K562 (cell line): ENCODE measurements around the gene MYRIP. TPM values are rescaled to one million over a fixed set of nuclear protein-coding genes. Genes with fewer than 3 reads are reported as not detected.
"Not testable (repeated sequence)": the region's sequence is repeated elsewhere in the genome, so short reads cannot be mapped to it uniquely, and the experiment has no call there.

Experiments used
- ATAC-seq: fragments of 200-7000 bp; cut with Tn5 transposase; 3 replicates; pipeline ENCODE4 v1.9.1; 2020; ENCODE audit warnings: moderate library complexity
- BruUV-seq: library from RNA; stranded (reverse); fragments of 400-500 nt; replicated peaks from 2 replicates; lab custom pipeline; 2021; lab: Mats Ljungman, UMichigan
- CTCF ChIA-PET: fragments of 300-600 bp; formaldehyde crosslinking; extraction: SDS; loops from one replicate; lab custom pipeline; 2021; ENCODE audit warnings: low intra/inter-chr PET ratio; lab: Yijun Ruan, JAX
- POLR2A ChIA-PET: fragments of 300-600, 350-650 bp; sonication (Branson Sonifier 250); formaldehyde crosslinking; extraction: SDS; loops from one replicate; lab custom pipeline; 2021; ENCODE audit warnings: antibody characterized with exemption, inconsistent platforms; lab: Yijun Ruan, JAX
- DNase-seq, 4 experiments: peaks; one replicate each; pipeline versions ENCODE4 v3.0.0 to v3.0.0-alpha.2; 2011 to 2018; ENCODE audit warnings: low spot score in 3 of 4, mixed read lengths in 3 of 4; ENCODE audit errors: extremely low read depth in 1 of 4
- FAIRE-seq: peaks from 2 replicates; lab custom pipeline; 2011; peaks lifted over from hg19 to GRCh38; lab: Jason Lieb, UNC
- H2AFZ ChIP-seq: 2 replicates; pipeline ENCODE4 v1.6.0; 2011; ENCODE audit warnings: low read depth, low read length, control low read depth, inconsistent platforms
- H3K27ac ChIP-seq: fragments of 200-600 bp; 3 replicates; pipeline ENCODE4 v1.8.0; 2011; ENCODE audit warnings: low read depth, mild to moderate bottlenecking, control low read depth, inconsistent platforms, low read length, moderate library complexity, mixed read lengths; ENCODE audit errors: extremely low read depth
- H3K27me3 ChIP-seq, 2 experiments: fragments of 300-600 bp in 1 of 2; 2 replicates in 1 of 2; 3 replicates in 1 of 2; pipeline versions ENCODE4 v1.6.0 to v1.8.0; 2011; ENCODE audit warnings: inconsistent platforms in 2 of 2, low read length in 2 of 2, mild to moderate bottlenecking in 1 of 2, mixed read lengths in 1 of 2, moderate library complexity in 1 of 2; ENCODE audit not compliant: control insufficient read depth in 2 of 2, insufficient read depth in 2 of 2
- H3K36me3 ChIP-seq: fragments of 300-600 bp; 3 replicates; pipeline ENCODE4 v1.8.0; 2011; ENCODE audit warnings: mild to moderate bottlenecking, low read length, inconsistent platforms; ENCODE audit not compliant: control insufficient read depth, insufficient read depth
- H3K4me1 ChIP-seq, 2 experiments: fragments of 200-600 bp in 1 of 2; replicated peaks in 1 of 2; 2 replicates in 1 of 2; 3 replicates in 1 of 2; pipeline versions ENCODE4 v1.5.1 to v1.8.0; 2011; ENCODE audit warnings: inconsistent platforms in 2 of 2, low read length in 2 of 2, mild to moderate bottlenecking in 1 of 2, mixed read lengths in 1 of 2, moderate library complexity in 1 of 2; ENCODE audit not compliant: control insufficient read depth in 2 of 2, insufficient read depth in 2 of 2
- H3K4me2 ChIP-seq: 2 replicates; pipeline ENCODE4 v1.6.1; 2011; ENCODE audit warnings: low read length, control low read depth, inconsistent platforms, mixed read lengths; ENCODE audit not compliant: insufficient read depth
- H3K4me3 ChIP-seq: fragments of 200-600 bp; sonication (generic), shearing (Covaris generic); 2 replicates; pipeline ENCODE4 v1.5.1; 2016; ENCODE audit warnings: control low read depth, inconsistent platforms
- H3K79me2 ChIP-seq: fragments of 200-600 bp; 3 replicates; pipeline ENCODE4 v1.8.0; 2011; ENCODE audit warnings: low read length, inconsistent platforms; ENCODE audit not compliant: control insufficient read depth, insufficient read depth
- H3K9ac ChIP-seq, 2 experiments: 2 replicates each; pipeline versions ENCODE4 v1.6.0 to v1.6.1; 2011; ENCODE audit warnings: low read depth in 2 of 2, low read length in 2 of 2, control low read depth in 1 of 2, inconsistent platforms in 1 of 2, mild to moderate bottlenecking in 1 of 2, mixed read lengths in 1 of 2; ENCODE audit not compliant: insufficient read depth in 1 of 2
- H3K9me1 ChIP-seq: one replicate; pipeline ENCODE4 v1.6.0; 2011; ENCODE audit warnings: inconsistent platforms, mild to moderate bottlenecking, low read length, moderate library complexity; ENCODE audit not compliant: control insufficient read depth, insufficient read depth
- H3K9me3 ChIP-seq: replicated peaks from 2 replicates; pipeline ENCODE4 v1.5.1; 2011; ENCODE audit warnings: low read depth, low read length, inconsistent platforms; ENCODE audit not compliant: control insufficient read depth, insufficient read depth
- H4K20me1 ChIP-seq: replicated peaks from 2 replicates; pipeline ENCODE4 v1.6.1; 2011; ENCODE audit warnings: low read length, inconsistent platforms, mixed read lengths; ENCODE audit not compliant: control insufficient read depth, insufficient read depth
- ATF6 ChIP-seq: sonication (generic); formaldehyde crosslinking; IDR thresholded peaks from 2 replicates; pipeline ENCODE4 v1.4.0; 2020; ENCODE audit warnings: mild to moderate bottlenecking, missing genetic modification reagents
- ELK1 ChIP-seq: sonication (generic); formaldehyde crosslinking; IDR thresholded peaks from 2 replicates; pipeline ENCODE4 v1.8.1; 2022; ENCODE audit warnings: missing genetic modification reagents
- NCOA4 ChIP-seq: fragments of 450-650 bp; IDR thresholded peaks from 2 replicates; pipeline ENCODE4 v1.6.1; 2018; ENCODE audit warnings: mild to moderate bottlenecking; ENCODE audit not compliant: partially characterized antibody
- PATZ1 ChIP-seq: fragments of 250-450 bp; sonication (Bioruptor Pico); IDR thresholded peaks from 2 replicates; pipeline ENCODE4 v1.5.0; 2020; ENCODE audit warnings: mild to moderate bottlenecking, borderline replicate concordance
- RB1 ChIP-seq: fragments of 450-650 bp; IDR thresholded peaks from 2 replicates; pipeline ENCODE4 v1.6.1; 2017; ENCODE audit warnings: low read depth, mild to moderate bottlenecking
- SRSF9 ChIP-seq: fragments of 200-400 bp; formaldehyde crosslinking; IDR thresholded peaks from 2 replicates; pipeline ENCODE4 v1.6.1; 2017; ENCODE audit warnings: low read depth, low read length, borderline replicate concordance
- WGBS: fragments of 100-300 bp; shearing (Covaris generic); methylation state at CpG from one replicate; pipeline ENCODE4 v1.1.6; 2016; ENCODE audit warnings: low coverage, mixed read lengths; ENCODE audit not compliant: insufficient coverage; ENCODE audit errors: missing lambda C conversion rate; 5-methylcytosine and 5-hydroxymethylcytosine counted together
- in situ Hi-C: fragments of 300-500 bp; cut with MboI; formaldehyde crosslinking; loops from 4 replicates; pipeline ENCODE4 v1.15.0; 2018; ENCODE audit warnings: inconsistent platforms, mixed read lengths
- intact Hi-C: fragments of 100-400 bp; cut with micrococcal nuclease; formaldehyde crosslinking; loops from 2 replicates; pipeline ENCODE4 v1.14.2; 2022
- polyA plus RNA-seq, 8 experiments: library from polyadenylated mRNA; depleted of rRNA in 4 of 8; stranded (reverse) in 5 of 8; unstranded in 3 of 8; fragments of >200 nt; fragmentation: Nextera tagmentation in 2 of 8; fragmentation: Illumina TruSeq in 1 of 8; extraction: Ambion mirVana in 2 of 8; extraction: Trizol in 1 of 8; gene quantifications; 2 replicates each; pipeline versions ENCODE4 v1.2.1 to v1.2.3, GENCODE V29; 2011 to 2014; ENCODE audit warnings: inconsistent platforms in 1 of 8, missing spikeins in 1 of 8
- total RNA-seq, 7 experiments: library from RNA; depleted of rRNA in 6 of 7; stranded (reverse); fragments of >200 nt in 6 of 7; fragmentation: Illumina TruSeq in 2 of 7; extraction: Trizol in 2 of 7; gene quantifications; 2 replicates each; pipeline versions ENCODE4 v1.2.1 to v1.2.3, GENCODE V29; 2011 to 2021; ENCODE audit warnings: low replicate concordance in 1 of 7

MYRIP gene
- total and polyA plus RNA-seq, 9 of the 15 experiments (the other 6 are each of a cell fraction or from before 2014, with no cell fraction given): 0.03 to 0.12 TPM; not detected in 7

DNA sequence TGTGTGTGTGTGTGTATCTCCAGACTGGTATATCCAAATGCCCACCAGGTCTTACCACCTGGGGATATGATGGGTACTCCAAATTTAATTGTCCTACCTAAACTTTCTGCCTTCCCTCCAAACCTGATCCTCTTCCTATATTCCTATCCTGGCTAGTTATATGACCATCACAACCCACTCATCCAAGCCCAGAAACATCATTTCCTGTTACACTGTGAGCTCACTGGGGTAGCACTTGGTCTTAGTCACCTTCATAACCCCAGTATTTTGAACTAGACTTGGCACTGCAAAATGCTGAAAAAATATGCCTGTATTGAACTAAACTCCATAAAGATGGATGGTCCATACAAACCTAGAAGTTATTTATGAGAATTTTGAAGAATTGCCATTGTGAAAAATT, 321.3 kb downstream of the MYRIP start:
- Histone ChIP-seq H3K9me3 (no peaks in the 10 kb centered on the region), H4K20me1 (no peaks in the 10 kb centered on the region), H2AFZ (no peak overlapping the region), H3K79me2 (no peaks in the 10 kb centered on the region), H3K4me2 (no peak overlapping the region), H3K36me3 (no peaks in the 10 kb centered on the region), H3K9me1 (no peaks in the 10 kb centered on the region), H3K27ac (no peak overlapping the region), H3K9ac (no peak overlapping the region), H3K27me3 (peaks cover 0 to 6% of the 10 kb centered on the region in 2 experiments; a peak in 3 of 5 replicates), H3K4me1 (no peaks in the 10 kb centered on the region), H3K4me3 (no peak overlapping the region)
- POLR2A ChIA-PET: interaction anchor here (1.6 kb wide), 1 partner anchor 69 kb away, joined by 3 read pairs; no protein-coding TSS in a partner anchor
- intact Hi-C loops: no loop called here
- CTCF ChIA-PET: no interaction called here
- ATAC-seq (no peak), FAIRE-seq (no peak), DNase-seq (no peak)
- in situ Hi-C loops: no loop called here
- TF ChIP-seq SRSF9: no peak
- no peak for TF ChIP-seq PATZ1 (CRISPR knock-in tag)
- no peak for TF ChIP-seq ATF6
- TF ChIP-seq RB1: no peak
- TF ChIP-seq ELK1: no peak
- no peak for TF ChIP-seq NCOA4
- BruUV-seq: no TSS peak

- H3K9me3 ChIP-seq, H3K27ac ChIP-seq, H3K9ac ChIP-seq, intact Hi-C loops, BruUV-seq, H3K27me3 ChIP-seq, H3K9me1 ChIP-seq, POLR2A ChIA-PET, H3K36me3 ChIP-seq, H3K4me3 ChIP-seq, DNase-seq, H3K79me2 ChIP-seq, ATAC-seq, H4K20me1 ChIP-seq, FAIRE-seq, CTCF ChIA-PET, H3K4me1 ChIP-seq, H2AFZ ChIP-seq, H3K4me2 ChIP-seq, in situ Hi-C loops: not testable (repeated sequence)
- WGBS: under 1% methylated on average over 22 of the region's 22 CpGs
These were observed 324.6 kb downstream of the MYRIP start for GRCh38 chr3:40133886-40134575.
